DMS79 treated with DMSO at 0.1 percent for 48 hours (cell line): Measurements from ENCODE around the gene RIC3.
A peak's percentile ranks its signal among the peaks of the same experiment; 100 is the strongest.

Experiments
- DNase-seq: peaks from one replicate; lab custom pipeline; 2025; lab: John Stamatoyannopoulos, UW

RIC3 gene

DNA sequence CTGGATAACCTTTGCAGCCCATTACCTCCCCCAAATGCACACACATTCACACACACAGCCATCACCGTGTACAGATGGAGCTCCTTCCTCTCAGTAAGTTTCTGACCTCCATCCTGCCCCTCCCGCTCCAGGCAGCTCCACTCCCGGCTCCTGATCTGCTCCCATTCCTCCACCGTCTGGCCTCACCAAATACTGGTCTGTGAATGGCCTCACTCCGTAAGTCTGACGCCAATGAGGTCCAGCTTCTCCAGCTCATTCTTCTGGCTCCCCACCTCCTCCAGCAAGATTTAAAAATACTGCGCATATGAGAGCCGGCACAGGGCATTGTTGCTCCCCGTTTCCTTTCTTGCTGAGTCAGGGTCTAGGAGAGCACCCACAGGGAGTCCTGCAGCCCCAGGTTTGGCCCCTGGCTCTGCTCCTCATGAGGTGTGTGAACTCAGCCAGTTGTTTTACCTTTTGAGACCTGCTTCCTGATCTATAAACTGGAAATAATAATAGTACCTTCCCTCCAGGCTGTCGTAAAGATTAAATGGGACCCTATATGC is 101.8 kb downstream of the RIC3 start:
- no peak for DNase-seq

DNA sequence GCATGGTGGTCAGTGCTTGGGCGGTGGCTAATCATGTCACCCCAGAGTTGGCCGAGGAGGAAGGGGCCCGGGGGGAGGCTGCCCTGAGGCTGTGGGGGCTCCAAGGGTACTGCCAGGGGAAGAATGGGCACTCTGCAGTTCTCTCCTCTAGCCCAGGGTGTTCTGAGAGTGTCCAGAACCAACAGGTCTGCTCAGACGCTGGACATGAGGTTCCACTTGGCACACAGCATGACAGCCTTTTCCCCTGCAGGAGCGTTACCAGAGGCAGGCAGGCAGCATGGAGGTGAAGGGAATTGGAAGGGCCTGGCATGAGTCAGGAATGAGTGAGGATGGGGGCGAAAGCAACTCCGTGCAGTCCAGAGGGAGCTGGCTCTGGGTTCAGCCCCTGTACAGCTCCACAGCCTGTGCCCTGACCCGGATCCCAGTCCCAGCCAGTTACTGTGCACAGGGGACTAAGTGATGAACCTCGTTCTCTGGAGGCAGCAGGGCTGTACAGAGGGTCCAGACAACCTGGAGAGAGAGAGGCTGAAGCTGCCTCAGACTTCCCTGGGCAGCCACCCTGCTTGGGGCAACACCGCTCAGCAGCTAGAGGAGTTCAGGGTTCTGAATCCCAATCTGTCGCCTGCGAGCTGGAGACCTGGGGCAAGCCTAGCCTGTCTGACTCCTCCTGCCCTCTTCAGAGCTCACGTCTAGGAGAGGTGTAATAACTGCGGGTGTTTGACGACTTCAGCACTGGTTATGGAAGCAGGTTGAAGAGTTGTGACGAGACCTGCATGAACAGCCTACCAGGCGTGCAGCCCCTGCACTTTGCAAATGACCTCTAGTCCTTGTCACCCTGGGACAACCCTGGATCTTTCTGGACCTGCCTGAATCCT is 102.6 kb downstream of the RIC3 start:
- DNase-seq, result no peak

DNA sequence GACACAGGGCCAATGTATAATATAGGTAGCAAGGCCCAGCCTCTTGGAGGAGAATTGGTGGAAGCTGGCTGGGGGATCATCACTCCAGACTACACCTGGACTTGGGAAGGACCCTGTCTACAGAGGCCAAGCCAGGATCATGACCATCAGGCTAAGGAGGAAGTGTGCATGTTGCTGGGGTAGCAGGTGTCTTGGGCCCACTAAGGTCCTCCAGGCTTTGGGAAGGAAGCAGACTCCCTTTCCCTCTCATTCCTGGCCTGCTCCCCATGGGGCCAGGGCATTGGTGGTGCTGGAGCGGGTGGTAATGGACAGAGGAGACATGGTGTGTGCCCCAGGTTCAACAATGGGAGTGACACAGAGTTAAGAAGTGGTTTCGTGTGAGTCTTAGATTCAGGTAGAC is 103.8 kb downstream of the RIC3 start:
- no peak for DNase-seq

DNA sequence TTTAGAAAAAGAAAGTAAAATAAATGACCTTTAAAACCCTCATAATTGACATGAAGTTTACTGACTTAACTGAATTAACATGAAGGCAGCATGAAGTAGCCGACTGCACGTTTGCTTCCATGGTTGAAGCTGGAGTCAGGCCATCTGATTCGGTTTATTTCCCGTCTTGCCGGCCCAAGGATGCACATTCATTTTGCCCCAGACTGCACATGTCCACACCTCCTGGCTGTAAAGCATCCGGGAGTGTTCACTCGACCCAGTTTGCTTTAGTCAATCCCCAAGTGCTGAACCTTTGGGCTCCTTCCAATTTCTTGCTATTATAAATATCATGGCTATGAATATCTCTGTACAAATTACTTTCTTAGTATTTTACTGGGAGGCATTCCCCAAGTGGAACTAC is 105.5 kb downstream of the RIC3 start:
- no peak for DNase-seq

DNA sequence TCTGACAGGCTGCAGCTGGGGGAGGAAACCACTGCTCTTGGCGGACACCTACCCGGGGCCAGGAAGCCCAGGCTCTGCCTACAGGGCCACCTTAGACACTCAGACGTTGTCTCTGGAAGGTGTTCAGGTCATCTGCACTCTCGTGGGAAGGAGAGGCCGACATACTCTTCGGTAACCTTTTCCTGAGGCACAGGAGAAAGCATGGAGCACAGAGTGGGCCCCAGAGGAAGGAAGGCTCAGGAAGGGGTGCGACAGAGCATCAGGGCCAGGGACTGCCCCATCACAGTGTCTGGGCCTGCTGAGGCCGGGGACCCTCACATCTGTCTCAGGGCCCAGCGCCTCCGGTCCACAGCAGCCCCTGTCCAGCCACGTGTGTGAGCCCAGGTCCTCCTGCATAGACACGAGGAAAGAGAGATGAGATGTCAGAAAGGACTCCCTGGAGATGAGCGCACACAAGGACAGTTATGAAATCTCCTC is 106.0 kb downstream of the RIC3 start:
- no peak for DNase-seq

GRCh38 chr11:8061555-8062428 is 107.0 kb downstream of the RIC3 start:
- DNase-seq, result no peak

GRCh38 chr11:8060801-8061554 is 107.8 kb downstream of the RIC3 start:
- no peak for DNase-seq

GRCh38 chr11:8060146-8060719 is 108.6 kb downstream of the RIC3 start:
- DNase-seq, result no peak

DNA sequence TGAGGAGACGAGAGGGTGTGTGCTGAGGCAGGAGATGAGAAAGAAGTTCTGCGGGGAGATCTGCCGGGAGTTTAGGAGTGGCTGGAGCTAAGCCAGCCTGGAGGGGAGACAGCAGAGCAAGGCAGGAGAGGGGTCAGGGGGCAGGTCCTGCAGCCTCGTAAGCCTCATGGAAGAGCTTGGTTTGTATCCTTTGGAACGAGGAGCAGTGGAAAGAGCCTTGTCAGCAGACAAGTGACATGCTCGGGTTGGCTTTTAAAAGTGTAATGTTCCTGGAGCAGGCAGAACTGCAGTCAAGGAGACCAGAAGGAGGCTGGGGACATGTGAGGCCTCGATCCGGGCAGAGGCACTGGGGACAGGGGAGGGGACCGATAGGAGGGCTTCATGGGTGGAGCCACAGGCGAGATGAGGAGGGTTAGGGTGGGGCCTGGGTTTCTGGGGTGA is 109.2 kb downstream of the RIC3 start:
- peak; percentile 52 for DNase-seq

DNA sequence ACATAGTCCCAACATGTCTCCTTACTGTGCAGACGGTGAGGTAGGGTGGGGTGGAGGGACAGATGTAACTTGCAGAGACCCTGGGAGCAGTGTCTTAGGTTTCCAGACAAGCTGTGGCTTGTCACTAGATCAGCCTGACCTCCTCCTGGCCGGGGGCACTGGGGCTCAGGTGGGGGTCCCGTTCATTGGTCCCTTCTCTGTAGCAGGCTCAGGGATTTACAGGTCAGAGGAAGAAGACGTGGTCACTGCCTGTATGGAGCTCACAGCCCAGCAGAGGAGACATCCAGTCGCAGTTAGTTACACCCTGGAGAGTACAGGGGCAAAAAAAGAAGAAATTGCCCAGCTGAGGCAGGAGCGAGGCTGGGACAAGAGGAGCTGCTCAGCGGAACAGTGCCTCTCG is 109.8 kb downstream of the RIC3 start:
- DNase-seq, result no peak

DNA sequence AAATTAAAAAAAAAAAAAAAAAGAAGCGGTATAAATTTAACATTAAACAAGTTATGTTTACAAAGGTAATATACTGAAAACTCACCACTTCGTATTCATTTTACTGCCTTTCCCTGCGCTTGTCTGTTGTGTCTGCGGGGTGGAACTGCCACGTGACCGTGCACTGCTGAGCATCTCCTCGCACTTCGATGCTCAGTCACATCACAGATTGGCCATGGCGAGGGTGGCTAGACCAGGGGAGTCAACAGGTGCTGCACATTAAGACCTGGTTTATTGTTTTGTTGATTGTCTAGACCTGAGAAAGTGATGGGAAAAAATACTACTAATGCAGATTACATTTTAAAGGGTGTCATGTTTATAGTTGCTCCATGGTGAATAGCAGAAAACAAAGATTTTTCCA is 110.6 kb downstream of the RIC3 start:
- DNase-seq, result no peak

DNA sequence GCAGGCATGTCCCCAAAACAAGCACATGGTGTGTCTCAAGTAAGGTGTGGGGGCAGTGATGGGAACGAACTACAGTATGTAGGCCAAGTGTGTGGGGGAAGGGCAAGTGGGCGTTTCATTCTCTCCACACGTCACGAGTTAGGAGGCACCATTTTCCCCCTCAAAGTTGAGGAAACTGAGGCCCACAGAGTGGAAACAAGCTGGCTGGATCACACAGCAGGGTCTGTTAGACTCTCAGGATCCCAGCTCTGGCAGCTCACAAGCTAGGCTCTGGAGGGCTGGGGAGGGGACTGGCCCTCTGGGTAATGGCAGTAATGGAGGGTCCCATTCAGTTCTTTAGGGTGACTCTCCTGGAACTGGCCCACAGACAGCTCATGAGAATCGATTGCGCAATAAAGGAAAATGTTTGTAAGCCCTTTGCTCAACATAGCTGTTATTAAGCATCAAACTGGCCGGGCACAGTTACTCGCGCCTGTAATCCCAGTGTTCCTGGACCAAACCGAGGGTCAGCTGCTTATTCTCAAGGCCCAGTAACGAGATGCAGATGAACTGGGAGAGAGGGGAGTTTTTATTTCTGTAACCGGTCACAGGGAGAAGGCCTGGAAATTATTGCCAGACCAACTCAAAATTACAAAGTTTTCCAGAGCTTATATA is 111.9 kb downstream of the RIC3 start:
- no peak for DNase-seq
